NCI-H2227 (cell line): ENCODE data around the gene DLG3.
A peak's percentile ranks its signal among the peaks of the same experiment; 100 is the strongest.

ENCODE experiments used
- DNase-seq: peaks from one replicate; lab custom pipeline; 2025; ENCODE audit not compliant: unreplicated experiment; lab: John Stamatoyannopoulos, UW

DLG3 gene

DNA sequence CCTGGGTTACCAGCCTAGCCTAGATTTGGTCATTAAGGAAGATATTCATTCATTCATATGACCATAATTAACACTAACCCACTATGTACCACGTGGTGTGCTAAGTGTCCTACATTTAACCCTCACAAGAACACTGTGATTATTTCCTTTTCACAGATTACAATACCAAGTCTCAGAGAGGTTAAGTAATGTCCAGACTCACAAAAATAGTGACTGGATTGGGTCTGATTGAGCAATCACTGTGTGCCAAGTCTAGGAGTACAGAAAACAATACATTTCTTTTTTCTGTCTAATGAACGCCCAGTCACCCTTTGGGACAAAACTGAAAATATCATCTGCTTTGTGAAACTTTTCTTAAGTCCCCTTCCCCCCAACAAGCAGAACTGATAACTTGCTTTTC, 7.6 kb upstream of the DLG3 start:
- no peak for DNase-seq

DNA sequence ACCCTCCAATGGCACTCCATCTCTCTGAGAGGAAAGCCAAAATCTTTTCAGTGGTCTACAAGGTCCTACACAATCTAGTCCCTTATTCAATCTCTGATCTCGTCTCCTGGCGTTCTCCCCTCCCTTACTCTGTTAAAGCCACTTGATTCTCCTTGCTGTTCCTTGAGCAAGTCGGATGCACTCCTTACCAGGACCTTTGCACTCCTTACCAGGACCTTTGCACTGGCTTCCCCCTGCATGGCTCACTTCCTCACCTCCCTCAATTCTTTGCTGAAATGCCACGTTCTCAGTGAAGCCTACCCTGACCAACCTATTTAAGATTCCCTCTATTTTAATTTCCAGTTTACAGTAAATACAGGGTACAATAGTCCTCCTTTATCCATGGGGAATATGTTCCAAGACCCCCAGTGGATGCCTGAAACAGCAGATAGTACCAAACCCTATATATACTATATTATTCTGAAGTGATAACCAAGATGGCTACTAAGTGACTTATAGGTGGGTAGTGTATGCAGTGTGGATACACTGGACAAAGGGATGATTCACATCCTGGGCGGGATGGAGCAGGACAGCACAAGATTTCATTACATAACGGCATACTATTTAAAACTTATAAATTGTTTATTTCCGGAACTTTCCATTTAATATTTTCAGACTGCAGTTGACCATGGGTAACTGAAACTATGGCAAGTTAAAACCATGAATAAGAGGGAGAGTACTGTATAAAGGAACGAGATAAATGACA, 6.5 kb upstream of the DLG3 start:
- DNase-seq, result no peak

DNA sequence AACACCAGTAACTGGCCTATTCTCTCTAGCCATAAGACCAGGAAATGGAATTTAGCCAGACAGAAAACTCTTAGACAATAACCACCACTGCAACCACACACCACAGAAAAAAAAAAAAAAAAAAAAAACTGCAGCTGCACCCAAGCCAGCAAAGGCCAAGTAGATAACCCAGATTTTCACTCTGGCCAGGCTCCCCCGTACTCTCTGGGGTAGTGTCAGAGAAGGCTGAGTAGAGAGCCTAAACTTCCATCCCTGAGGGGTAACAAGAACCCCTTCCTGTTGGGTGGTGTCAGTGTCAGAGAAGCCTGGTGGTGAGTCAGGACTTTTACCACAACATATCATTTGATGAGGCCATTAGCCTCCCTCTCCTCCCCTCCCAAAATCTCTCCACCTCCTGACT, 5.6 kb upstream of the DLG3 start:
- DNase-seq, result no peak

DNA sequence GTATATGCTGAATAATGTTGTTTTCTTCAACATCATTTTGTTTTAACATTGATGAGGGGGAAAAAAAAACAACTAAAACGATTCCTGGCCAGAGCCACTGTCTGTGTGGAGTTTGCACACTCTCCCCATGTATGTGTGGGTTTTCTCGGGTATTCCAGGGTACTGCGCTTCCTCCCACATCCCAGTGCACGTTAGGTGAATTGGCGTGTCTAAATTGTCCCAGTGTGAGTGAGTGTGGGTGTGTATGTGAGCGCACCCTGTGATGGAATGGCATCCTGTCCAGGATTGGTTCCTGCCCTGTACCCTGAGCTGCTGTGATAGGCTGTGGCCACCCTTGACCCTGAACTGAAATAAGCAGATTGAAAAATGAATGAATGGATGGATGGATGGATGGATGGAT, 2.4 kb upstream of the DLG3 start:
- DNase-seq, result no peak

DNA sequence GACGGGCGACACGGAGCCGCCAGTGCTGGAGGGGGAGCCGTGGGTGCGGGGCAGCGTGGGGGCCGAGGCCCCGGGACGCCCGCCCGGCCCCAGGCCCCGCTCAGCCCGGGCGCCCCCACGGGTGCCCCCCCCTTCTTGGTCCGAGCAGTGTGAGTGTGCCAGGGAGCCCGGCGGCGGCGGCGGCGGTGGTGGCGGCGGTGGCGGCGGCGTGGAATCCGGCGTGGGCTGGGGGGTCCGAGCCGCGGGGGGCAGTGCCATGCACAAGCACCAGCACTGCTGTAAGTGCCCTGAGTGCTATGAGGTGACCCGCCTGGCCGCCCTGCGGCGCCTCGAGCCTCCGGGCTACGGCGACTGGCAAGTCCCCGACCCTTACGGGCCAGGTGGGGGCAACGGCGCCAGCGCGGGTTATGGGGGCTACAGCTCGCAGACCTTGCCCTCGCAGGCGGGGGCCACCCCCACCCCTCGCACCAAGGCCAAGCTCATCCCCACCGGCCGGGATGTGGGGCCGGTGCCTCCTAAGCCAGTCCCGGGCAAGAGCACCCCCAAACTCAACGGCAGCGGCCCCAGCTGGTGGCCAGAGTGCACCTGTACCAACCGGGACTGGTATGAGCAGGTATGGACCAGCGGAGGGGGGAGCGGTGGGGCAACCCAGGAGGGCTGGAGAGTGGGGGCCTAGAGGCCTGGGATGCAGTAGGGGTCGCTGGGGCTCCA, 466 bp downstream of the DLG3 start:
- no peak for DNase-seq

DNA sequence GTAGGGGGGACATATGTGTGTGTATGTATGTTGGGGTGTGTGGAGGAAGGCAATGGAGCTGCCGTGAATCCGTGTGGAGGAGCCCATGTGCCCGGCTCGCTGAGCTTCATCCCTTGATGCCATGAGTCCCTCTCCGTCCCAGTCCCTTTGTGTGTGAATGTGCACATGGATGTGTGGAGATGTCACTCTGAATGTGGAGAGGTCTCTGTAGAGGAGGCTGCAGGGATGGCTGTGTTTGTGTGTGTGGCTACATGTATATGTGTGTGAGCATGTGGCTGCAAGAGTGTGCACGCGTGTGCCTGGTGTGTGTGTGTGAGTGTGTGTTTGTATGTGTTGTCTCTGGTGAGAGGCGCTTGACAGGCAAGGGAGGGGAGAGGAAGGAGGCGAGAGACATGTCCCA, 1.3 kb downstream of the DLG3 start:
- peak; percentile 14 for DNase-seq

DNA sequence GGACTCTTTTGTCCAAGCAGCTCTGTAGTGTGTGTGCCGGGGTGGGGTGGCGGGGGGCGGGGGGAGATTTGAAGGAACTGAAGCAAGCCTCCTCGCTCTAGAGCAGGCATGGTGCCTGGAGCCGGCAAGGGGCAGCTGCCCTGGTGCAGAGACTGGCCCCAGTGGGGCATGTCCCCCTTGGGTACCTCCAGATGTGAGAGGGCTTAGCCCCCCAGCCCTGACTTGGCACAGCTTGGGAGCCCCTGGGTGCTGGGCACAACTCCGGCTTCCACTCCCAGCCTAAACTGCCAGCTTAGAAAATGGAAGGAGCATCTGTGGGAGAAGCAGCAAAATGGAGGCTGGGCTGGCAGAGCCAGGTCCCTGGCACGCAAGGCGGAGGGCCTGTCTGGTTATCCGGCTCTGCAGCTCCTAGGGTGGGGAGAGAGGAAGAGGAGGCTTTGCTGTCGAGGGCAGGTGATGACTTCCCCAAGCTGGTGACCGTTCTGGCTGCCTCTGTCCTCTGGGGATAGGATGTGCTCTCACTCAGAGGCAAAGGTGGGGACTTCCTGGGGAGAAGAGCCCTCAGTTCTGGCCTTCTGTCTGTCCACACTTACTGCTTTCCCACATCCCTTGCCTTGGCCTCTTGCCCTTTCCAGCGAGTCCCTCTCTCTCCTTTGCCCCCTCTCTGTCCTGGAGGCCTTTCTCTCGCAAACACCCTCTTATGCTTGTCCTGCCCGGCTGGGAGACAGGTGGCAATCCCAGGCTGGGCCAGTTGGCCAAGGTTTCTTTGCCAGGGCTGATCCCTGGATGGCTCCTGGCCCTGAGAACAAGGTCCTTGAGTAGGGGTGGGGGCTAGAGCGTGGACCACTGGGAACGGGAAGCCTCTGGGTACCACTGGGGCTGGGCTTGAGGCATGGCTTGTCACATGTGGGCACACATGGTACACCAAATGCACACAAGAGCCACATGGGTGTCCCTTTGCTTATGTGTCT, 2.0 kb downstream of the DLG3 start:
- DNase-seq, result no peak

DNA sequence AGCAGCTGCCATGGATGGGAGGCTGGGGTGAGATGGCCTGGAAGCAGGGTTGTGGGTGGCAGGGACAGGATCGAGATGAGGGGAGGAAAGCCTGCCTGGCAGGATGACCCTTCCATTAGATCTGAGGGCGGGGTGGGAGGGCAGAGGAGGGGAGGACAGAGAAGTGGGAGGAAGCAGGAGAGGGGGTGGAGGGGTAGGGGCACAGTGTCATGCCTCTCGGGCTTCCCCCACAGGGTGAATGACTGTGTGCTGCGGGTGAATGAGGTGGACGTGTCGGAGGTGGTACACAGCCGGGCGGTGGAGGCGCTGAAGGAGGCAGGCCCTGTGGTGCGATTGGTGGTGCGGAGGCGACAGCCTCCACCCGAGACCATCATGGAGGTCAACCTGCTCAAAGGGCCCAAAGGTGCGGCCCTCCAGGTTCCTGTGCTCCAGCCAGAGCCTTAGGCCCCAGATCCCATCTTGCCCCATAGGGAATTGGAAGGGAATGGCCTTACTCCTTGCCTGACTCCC, 4.9 kb downstream of the DLG3 start:
- no peak for DNase-seq

DNA sequence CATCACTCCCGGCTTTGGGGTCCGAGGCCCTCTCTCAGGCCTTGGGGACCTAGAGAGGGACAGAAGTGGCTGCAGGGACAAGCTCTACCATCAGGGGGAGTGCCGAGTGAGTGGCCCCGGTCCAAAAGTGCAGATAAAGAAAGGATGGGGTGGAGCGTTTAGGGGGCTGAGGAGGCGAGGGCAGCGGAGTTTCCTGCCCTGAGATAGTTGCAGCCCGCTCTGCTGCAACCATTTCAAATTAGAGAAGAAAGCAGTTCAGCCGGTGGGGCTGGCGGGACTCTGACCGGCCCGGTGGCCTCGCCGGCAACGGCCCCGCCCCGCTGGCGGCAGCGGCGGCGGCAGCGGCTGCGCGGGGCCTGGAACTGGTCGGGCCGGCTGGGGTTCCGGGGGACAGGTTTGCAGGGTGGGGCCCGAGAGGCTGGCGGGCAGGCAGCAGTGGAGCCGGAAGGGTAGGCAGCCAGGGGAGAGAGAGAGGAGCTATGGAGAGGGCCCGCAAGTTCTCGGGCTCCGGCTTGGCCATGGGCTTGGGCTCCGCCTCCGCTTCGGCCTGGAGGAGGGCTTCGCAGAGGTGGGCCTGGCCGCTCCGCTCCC, 7.6 kb downstream of the DLG3 start:
- peak; percentile 71 for DNase-seq

DNA sequence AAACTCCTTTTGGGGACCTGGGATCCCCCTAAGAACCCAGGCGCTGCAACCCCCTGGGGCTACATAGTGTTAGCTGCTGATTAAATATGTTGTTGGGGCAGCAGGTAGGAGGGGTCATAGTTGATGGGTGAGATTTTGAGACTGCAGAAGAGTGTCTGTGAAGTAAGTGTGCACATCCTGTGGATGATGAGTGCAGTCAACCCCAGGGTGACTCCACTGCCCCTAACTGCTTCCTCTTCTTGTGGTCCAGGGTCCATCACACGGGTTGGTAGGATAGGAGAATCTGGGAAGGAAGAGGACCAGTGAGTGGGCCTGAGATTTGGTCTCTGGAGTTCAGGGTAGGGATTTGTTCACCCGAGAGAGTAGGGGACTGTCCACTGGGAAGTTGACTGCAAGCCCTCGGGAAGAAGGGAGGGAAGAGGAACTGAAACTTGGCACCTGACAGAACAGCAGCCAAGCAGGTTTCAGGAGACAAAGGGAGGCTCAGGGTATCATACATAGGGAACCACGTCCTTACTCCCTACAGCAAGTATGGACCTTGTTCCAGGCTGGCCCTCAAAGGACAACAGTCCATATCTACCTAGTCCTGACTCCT, 8.5 kb downstream of the DLG3 start:
- DNase-seq, result no peak

DNA sequence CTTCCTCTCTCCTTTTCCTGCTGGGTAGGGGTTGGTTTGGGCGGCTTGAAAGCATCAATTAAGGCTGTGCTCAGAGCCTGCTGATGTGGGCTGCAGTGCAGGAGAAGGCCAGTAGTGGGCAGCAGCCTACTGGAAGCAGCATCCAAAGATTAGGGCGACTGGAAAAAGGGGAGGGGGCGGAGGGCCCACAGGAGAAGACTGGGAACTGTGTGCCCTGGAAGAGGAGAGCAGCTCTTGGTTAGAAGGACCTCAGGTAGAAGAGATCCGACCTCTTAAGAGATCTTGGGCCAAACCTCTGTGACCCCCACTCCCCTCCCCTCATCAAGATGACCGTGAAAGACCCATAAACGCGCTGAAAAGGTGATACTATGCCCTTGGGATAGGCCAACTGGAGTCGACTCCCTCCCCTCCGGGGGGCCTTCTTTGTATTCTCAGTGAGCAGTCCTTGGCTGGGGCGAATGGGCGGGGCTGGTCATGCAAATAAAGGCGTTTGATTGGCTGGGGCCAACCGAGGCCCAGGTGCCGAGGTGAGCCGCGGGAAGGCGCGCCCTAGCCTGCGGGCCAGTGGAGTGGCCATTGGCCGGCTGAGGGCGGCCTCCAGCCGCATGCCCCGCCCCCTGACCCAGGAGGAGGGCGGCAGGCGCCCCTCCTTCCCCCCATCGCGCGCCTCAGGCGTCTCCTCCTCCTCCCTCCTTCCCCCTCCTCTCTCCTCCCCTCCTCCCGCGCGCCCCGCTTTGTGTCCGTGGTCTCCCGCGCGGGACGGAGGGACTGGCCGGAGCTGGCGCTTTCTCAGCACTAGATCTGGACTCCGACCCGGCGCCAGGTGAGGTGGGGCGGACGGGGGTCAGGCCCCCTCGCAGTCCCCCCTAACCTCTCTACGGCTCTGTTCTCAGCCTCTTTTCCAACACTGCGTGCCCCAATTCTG, 10.1 kb downstream of the DLG3 start:
- DNase-seq, result peak; percentile 91

DNA sequence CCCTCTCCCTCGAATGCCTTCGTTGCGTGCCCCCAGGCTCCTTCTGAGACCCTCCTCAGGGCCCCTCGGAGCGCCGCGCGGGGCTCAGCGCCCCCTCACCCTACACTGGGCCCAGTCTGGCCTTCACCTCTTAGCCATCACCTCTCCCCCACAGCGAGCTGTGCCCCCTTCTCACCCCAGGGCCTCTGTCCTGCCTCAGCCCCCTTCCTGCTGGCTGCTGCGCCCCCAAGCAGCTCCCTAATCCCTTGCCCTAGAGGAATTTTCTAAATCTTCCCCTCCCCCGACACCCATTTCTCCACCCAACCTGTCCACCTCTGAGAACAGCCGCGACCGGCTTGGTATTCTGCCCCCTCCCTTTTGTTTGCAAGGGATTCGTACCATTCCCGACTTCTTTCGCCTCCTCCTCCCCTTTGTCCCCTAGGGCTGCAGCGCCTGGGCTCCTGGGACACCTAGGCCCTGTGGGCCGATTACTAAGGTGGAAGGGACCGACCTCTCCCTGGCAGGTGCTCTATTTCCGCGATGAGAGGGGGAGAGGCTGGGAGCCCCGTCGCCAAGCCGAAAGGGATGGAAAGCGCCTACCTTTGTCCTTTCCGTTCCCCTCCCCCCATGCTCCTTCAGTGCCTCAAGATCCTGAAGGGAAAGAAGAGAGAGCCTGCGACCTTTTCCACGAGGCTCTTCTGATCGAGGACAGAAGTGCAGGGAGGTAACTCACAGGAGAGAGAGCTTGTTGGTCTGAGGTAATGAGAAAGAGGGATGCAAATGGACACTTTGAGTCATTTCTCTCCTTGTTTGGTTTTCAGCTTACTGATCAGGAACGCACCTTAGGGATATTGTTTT, 10.9 kb downstream of the DLG3 start:
- DNase-seq, result peak; percentile 64

DNA sequence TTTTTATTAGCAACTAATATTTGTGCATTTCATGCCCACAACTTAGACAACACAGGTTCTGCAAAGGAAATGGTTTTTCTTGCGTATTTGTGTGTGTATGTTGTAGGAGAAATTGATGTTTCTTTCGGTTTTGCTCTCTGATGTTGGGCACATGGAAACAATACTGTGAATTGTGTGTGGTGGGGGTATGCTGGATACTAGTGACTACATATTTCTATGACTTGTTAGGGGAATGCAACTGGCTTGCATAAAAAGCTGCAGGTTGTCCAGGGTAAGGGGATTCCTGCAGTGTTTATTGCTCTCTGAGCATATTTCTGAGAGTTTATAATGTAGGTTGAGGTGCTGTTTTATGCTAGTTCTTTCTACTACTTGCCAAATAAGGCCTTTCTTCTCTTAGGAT, 11.6 kb downstream of the DLG3 start:
- no peak for DNase-seq

DNA sequence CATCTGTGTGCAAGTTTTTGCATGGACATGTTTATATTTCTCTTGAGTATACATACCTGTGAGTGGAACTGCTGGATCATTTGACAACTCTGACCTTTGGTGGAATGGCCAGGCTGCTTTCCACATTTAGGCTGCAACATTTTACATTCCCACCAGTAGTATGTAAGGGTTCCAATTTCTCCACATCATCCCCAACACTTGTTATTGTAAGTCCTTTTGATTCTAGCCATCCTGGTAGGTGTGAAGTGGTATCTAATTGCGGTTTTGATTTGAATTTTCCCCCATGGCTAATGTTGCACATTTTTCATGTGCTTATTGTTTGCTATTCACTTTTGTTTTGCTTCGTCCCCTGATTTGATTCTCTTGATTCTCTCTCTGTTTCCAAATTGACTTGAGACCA, 16.4 kb downstream of the DLG3 start:
- no peak for DNase-seq

DNA sequence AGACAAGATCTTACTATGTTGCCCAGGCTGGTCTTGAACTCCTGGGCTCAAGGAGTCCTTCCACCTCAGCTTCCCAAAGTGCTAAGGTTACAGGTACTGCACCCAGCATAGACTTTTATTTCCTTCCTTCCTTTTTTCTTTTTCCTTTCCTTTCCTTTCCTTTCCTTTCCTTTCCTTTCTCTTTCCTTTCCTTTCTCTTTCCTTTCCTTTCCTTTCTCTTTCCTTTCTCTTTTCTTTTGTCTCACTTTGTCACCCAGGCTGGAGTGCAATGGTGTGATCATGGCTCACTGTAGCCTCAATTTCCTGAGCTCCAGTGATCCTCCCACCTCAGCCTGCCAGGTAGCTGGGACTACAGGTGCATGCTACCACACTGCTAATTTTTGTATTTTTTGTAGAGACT, 19.4 kb downstream of the DLG3 start:
- no peak for DNase-seq

DNA sequence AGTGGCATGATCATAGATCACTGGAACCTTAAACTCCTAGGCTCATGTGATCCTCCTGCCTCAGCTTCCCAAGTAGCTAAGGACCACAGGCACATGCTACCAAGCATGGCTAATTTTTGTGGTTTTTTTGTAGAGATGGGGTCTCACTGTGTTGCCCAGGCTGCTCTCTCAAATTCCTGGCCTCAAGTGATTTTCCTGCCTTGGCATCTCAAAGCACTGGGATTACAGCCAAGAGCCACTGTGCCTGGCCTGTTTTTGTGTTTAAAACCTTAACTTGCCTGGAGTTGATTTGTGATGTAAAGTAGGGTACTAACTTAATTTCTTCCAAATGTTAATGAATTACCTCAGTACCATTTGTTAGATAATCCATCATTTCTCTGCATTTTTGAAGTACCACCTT, 22.3 kb downstream of the DLG3 start:
- no peak for DNase-seq

DNA sequence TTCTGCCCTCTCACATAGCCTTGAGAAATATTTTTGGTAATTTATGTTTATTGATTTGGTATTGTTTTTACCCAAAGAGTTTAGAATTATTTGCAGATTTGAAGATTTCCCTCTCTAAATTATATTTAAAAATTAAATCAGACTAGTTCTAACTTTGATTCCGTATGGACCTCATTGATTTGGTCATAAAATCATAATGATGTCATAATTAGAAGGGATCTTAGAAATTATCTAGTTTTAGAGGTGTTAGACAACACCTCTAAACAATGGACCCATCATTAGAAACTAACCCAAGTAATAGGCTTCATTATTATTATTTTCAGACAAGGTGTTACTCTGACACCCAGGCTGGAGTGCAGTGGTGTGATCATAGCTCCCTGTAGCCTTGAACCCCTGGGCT, 24.1 kb downstream of the DLG3 start:
- DNase-seq, result no peak

DNA sequence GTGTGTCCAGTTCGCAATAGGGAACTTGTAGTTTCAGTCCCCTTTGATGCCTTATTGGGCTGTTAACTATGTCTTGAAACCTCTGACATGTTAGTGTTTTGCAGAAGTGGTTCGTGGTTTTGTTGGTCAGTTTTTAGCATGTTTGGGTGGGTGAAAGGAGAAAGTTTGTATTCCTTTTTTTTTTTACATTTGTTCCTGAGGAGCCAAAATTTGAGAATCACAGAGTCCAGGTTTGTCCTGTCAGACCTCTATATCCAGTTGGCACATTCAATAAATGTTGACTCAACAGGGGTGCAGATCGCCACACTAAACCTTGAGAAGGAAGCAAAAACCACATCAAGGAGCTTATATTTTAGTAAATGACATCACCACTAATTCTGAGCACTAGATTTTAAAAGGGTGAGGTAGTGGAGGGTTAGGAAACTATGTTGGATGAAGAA, 26.2 kb downstream of the DLG3 start:
- DNase-seq, result no peak
